NCI-H510A (cell line): ENCODE results near the gene TMEM192.
"Not testable (repeated sequence)": the region's sequence is repeated elsewhere in the genome, so short reads cannot be mapped to it uniquely, and the experiment has no call there.

Source experiments
- DNase-seq: peaks from one replicate; lab custom pipeline; 2025; lab: John Stamatoyannopoulos, UW

Gene TMEM192

GRCh38 chr4:165092187-165092586, 20.5 kb downstream of the TMEM192 start:
- DNase-seq, result not testable (repeated sequence)

GRCh38 chr4:165088366-165088765, 24.3 kb downstream of the TMEM192 start:
- DNase-seq, result no peak

DNA sequence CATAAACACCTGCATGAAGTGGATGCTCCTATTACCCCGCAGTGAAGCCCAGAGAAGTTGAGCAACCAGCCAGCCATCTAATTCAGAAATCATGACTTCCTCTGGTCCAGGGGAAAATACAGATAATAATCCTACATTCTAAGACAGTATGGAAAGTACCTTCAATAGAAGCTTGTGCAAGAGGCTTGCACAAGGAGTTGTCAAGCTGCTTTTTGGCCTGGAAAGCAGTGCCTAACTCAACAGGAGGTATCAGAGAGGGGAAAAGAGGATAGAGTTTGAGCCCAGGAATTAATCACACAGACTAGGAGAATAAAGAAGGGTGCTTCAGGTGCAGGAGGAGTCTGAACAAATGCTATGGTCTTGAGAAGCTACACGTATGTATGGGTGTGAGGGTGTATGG, 26.7 kb downstream of the TMEM192 start:
- no peak for DNase-seq

DNA sequence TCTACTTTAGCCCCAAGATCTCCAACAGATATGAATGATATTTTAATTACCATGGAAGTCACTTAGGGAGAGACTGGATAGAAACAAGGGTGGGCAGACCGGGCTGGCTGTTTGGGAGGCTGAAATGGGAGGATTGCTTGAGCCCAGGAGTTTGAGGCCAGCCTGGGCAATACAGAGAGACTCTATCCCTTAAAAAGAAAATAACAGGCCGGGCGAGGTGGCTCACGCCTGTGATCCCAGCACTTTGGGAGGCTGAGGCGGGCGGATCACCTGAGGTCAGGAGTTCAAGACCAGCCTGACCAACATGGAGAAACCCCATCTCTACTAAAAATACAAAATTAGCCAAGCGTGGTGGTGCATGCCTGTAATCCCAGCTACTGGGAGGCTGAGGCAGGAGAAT, 27.9 kb downstream of the TMEM192 start:
- DNase-seq, result not testable (repeated sequence)

DNA sequence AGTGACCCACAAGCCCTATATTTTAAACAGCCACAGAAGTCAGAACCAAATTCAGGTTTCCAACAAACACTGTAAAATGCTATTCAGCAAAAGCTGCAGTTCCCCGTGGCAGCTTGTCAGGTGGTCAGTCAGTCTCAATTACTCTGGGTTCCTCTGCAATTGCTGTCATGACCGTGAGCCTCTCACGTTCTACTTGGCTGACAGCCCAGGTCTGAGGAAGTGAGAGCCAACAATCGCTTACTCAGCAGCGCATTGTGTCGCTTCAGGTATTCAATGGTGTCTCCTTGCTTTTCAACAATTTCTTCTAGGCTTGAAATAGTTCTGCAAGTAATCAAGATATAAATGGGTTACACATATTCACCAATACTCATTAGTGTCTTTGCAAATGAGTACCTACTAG, 33.2 kb downstream of the TMEM192 start:
- DNase-seq, result no peak

GRCh38 chr4:165077034-165077578, 35.6 kb downstream of the TMEM192 start:
- DNase-seq, result no peak

DNA sequence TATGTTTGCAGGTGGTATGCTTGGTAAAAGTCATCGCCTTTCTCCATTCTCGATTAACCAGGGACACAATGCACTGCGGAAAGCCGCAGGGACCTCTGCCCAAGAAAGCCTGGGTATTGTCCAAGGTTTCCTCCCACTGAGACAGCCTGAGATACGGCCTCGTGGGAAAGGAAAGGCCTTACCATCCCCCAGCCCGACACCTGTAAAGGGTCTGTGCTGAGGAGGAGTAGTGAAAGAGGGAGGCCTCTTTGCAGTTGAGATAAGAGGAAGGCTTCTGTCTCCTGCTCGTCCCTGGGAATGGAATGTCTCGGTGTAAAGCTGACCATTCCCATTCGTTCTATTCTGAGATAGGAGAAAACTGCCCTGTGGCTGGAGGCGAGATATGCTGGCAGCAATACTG, 39.3 kb downstream of the TMEM192 start:
- not testable (repeated sequence) for DNase-seq

DNA sequence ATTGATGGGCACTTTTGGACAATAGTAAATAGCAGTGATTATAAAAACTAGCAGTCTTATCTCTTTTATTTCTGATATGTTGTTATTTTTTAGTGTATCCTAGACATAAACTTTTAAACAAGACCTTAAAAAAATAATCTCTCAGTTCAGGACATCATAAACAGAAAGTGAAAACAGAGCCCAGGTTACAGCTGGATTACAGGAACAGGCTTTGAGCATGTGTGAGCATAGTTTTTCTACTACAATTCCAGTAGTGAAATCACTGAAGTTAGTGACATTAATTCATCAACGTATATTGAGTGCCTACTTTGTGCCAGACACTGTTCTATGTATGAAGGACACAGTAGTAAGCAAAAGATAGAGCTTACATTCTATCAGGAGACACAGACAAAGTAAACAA, 42.1 kb downstream of the TMEM192 start:
- no peak for DNase-seq

DNA sequence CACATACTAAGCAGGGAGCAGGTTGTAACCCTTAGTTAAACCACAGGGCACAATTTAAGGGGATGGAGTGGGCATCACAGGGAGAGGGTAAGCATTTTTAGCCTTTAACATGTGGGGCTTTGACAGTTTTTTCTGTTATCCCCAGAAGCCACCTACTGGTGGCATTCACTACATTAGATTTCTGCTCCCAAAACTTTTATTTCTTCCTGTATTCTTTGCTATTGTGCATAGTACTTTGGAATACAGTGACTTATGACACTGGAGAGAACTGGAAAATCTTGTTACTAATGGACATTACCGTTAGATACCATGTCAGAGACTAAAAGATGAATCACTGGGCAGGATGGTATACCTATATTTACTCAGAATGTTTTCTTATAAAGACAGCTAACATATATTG, 51.7 kb downstream of the TMEM192 start:
- DNase-seq, result no peak

GRCh38 chr4:165059386-165059785, 53.3 kb downstream of the TMEM192 start:
- no peak for DNase-seq

- DNase-seq, result no peak
Observed at GRCh38 chr4:165058666-165059065, 54.0 kb downstream of the TMEM192 start.

GRCh38 chr4:165055601-165056000, 57.1 kb downstream of the TMEM192 start:
- DNase-seq, result no peak

GRCh38 chr4:165053645-165054044, 59.0 kb downstream of the TMEM192 start, which contains the start of gene TRIM75:
TSS of gene TRIM75 (plus strand) at chr4:165053866. CDS start at chr4:165059148, 5,282 bp downstream.
- DNase-seq, result no peak

GRCh38 chr4:165052627-165053026, 60.0 kb downstream of the TMEM192 start:
- DNase-seq, result no peak

GRCh38 chr4:165048170-165048569, 64.5 kb downstream of the TMEM192 start:
- DNase-seq, result no peak

- DNase-seq, result no peak
Observed at GRCh38 chr4:165031436-165032211, 81.0 kb downstream of the TMEM192 start, which contains the start of gene TRIM60. TSS of gene TRIM60 (plus strand) at chr4:165031999. CDS start at chr4:165040073, 8,074 bp downstream.

DNA sequence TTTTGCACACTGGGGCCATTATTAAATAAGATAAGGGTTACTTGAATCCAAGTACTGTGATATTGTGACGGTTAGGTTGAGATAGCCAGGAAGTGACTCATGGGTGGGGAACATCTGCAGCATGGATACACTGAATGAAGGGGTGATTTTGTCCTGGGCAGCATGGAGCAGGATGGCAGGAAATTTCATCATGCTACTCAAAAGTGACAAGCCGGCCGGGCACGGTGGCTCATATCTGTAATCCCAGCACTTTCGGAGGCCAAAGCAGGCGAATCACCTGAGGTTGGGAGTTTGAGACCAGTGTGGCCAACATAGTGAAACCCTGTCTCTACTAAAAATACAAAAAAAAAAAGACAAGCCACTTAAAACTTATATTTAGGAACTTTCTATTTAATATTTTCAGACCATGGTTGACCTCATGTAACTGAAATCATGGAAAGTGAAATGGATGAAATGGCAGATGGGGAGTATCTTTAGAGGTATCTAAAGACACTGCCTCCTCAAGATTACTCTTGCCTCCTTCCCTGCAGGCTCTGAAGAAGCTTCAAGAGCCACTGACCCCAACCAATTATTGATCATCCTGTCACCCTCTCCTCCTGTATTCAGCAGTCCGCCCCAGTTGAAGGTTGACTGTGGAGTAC, 84.8 kb downstream of the TMEM192 start:
- DNase-seq, result no peak

GRCh38 chr4:165025782-165026181, 86.9 kb downstream of the TMEM192 start:
- DNase-seq, result not testable (repeated sequence)
